ENCODE data around the gene SENP1.

DNA sequence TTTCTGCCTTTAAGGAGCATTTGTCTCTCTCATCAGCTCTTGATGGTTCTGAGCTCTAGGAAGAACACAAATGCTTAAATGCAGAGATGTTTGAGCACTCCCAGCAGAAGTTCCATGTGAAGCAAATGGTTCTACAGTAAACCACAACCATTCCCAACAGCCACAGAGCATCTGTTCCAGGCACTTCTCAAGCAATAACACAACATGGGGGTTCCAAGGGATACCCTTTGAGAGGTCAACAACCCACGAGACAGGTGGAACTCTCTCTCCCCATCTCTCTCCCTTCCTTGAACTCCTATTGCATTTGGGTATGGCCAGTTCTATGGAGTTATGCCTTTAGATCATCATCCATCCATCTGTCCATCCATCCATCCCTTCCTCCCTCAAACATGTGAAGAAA lies 96.4 kb downstream of the SENP1 start:
- TF ChIP-seq POLR2A (IDR thresholded peaks at IDR 0.05; ENCODE audit: low read depth, low read length) (no peak), MYC (IDR thresholded peaks at IDR 0.05; ENCODE audit: low read depth, low read length) (no peak), EZH2 (IDR thresholded peaks at IDR 0.05; ENCODE audit: borderline replicate concordance, low read depth, low read length, severe bottlenecking) (no peak), FOS (IDR thresholded peaks at IDR 0.05; ENCODE audit: borderline replicate concordance, insufficient read depth, low read length) (no peak), POLR2AphosphoS5 (IDR thresholded peaks at IDR 0.05; ENCODE audit: insufficient read depth, low read depth, low read length) (no peak), JUN (IDR thresholded peaks at IDR 0.05; ENCODE audit: borderline replicate concordance, insufficient read depth, insufficient read length, low read depth) (no peak), GATA2 (IDR thresholded peaks at IDR 0.05; ENCODE audit: insufficient read depth, insufficient read length, low read depth, low read length) (no peak)
- TF ChIP-seq, protein P1, sequence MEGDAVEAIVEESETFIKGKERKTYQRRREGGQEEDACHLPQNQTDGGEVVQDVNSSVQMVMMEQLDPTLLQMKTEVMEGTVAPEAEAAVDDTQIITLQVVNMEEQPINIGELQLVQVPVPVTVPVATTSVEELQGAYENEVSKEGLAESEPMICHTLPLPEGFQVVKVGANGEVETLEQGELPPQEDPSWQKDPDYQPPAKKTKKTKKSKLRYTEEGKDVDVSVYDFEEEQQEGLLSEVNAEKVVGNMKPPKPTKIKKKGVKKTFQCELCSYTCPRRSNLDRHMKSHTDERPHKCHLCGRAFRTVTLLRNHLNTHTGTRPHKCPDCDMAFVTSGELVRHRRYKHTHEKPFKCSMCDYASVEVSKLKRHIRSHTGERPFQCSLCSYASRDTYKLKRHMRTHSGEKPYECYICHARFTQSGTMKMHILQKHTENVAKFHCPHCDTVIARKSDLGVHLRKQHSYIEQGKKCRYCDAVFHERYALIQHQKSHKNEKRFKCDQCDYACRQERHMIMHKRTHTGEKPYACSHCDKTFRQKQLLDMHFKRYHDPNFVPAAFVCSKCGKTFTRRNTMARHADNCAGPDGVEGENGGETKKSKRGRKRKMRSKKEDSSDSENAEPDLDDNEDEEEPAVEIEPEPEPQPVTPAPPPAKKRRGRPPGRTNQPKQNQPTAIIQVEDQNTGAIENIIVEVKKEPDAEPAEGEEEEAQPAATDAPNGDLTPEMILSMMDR (IDR thresholded peaks at IDR 0.05; ENCODE audit: extremely low read depth in 1 of 2, insufficient read depth in 1 of 2, low read depth in 1 of 2, low read length in 2 of 2): no peak
- TF ChIP-seq, protein P2, sequence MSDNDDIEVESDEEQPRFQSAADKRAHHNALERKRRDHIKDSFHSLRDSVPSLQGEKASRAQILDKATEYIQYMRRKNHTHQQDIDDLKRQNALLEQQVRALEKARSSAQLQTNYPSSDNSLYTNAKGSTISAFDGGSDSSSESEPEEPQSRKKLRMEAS (IDR thresholded peaks at IDR 0.05; ENCODE audit: insufficient read depth, insufficient read length): no peak
